Measurements from ENCODE around the gene SDHAF1. TPM values are rescaled to one million over a fixed set of nuclear protein-coding genes. Genes with fewer than 3 reads are reported as not detected.

The SDHAF1 gene
- total and polyA plus RNA-seq, 2 of the 8 experiments (the other 6 are each of a cell fraction or from before 2014, with no cell fraction given): 16.0 to 21.3 TPM

- no peak for TF ChIP-seq NRF1 (IDR thresholded peaks at IDR 0.05; ENCODE audit: low read depth, low read length)
- no peak for TF ChIP-seq JUN (IDR thresholded peaks at IDR 0.05; ENCODE audit: low read depth, low read length)
- TF ChIP-seq CREB1 (IDR thresholded peaks at IDR 0.05): no peak
- no peak for TF ChIP-seq KDM4A (IDR thresholded peaks at IDR 0.05; ENCODE audit: low read depth, low read length, severe bottlenecking)
Observed at GRCh38 chr19:36043952-36044351, 49.0 kb downstream of the SDHAF1 start (continued).

Small RNAs within 50 kb of the gene (small RNA-seq; reads per million reads assigned to genes)
- not detected for gene AF038458.1 (ENCODE audit: insufficient read depth)

Other genes with a start within 250 kb of the SDHAF1 start
- 15.1 and 18.5 TPM in 2 replicates for gene U2AF1L4, start 249.8 kb upstream of the SDHAF1 start, total RNA-seq (2021; fragmentation: NEBNext Ultra II Directional; extraction: Animal tissue kit (Norgen Biotek cat#: 25700))
- 32.7 TPM in 2 replicates for gene U2AF1L4, start 249.8 kb upstream of the SDHAF1 start, polyA plus RNA-seq (2011; rRNA removed)
- 75.3 and 80.2 TPM in 2 replicates for gene PSENEN, start 249.5 kb upstream of the SDHAF1 start, total RNA-seq (2021; fragmentation: NEBNext Ultra II Directional; extraction: Animal tissue kit (Norgen Biotek cat#: 25700))
- 66.7 and 73.9 TPM in 2 replicates for gene PSENEN, start 249.5 kb upstream of the SDHAF1 start, polyA plus RNA-seq (2011; rRNA removed)
- gene LIN37, start 246.6 kb upstream of the SDHAF1 start, total RNA-seq (2021; fragmentation: NEBNext Ultra II Directional; extraction: Animal tissue kit (Norgen Biotek cat#: 25700)): 2.9 and 3.8 TPM in 2 replicates
- 8.5 and 9.8 TPM in 2 replicates for gene LIN37, start 246.6 kb upstream of the SDHAF1 start, polyA plus RNA-seq (2011; rRNA removed)
- 0.44 TPM in 1 of 2 replicates, not detected in the other for gene HSPB6, start 238.2 kb upstream of the SDHAF1 start, total RNA-seq (2021; fragmentation: NEBNext Ultra II Directional; extraction: Animal tissue kit (Norgen Biotek cat#: 25700))
- gene HSPB6, start 238.2 kb upstream of the SDHAF1 start, polyA plus RNA-seq (2011; rRNA removed): 0.91 and 1.6 TPM in 2 replicates
- gene PROSER3, start 237.0 kb upstream of the SDHAF1 start, total RNA-seq (2021; fragmentation: NEBNext Ultra II Directional; extraction: Animal tissue kit (Norgen Biotek cat#: 25700)): 20.8 and 28.9 TPM in 2 replicates
- 17.8 and 27.8 TPM in 2 replicates for gene PROSER3, start 237.0 kb upstream of the SDHAF1 start, polyA plus RNA-seq (2011; rRNA removed)
- 25.0 and 25.2 TPM in 2 replicates for gene ARHGAP33, start 219.6 kb upstream of the SDHAF1 start, total RNA-seq (2021; fragmentation: NEBNext Ultra II Directional; extraction: Animal tissue kit (Norgen Biotek cat#: 25700))
- 6.5 and 11.2 TPM in 2 replicates for gene ARHGAP33, start 219.6 kb upstream of the SDHAF1 start, polyA plus RNA-seq (2011; rRNA removed)
- not detected in 2 replicates for gene PRODH2, start 182.3 kb upstream of the SDHAF1 start, total RNA-seq (2021; fragmentation: NEBNext Ultra II Directional; extraction: Animal tissue kit (Norgen Biotek cat#: 25700))
- not detected in 2 replicates for gene PRODH2, start 182.3 kb upstream of the SDHAF1 start, polyA plus RNA-seq (2011; rRNA removed)
- 0.40 and 1.4 TPM in 2 replicates for gene NPHS1, start 142.7 kb upstream of the SDHAF1 start, total RNA-seq (2021; fragmentation: NEBNext Ultra II Directional; extraction: Animal tissue kit (Norgen Biotek cat#: 25700))
- gene NPHS1, start 142.7 kb upstream of the SDHAF1 start, polyA plus RNA-seq (2011; rRNA removed): 1.3 and 1.9 TPM in 2 replicates
- 4.6 TPM in 2 replicates for gene KIRREL2, start 138.3 kb upstream of the SDHAF1 start, total RNA-seq (2021; fragmentation: NEBNext Ultra II Directional; extraction: Animal tissue kit (Norgen Biotek cat#: 25700))
- gene KIRREL2, start 138.3 kb upstream of the SDHAF1 start, polyA plus RNA-seq (2011; rRNA removed): 2.4 and 3.3 TPM in 2 replicates
- 22.0 and 22.2 TPM in 2 replicates for gene APLP1, start 126.6 kb upstream of the SDHAF1 start, total RNA-seq (2021; fragmentation: NEBNext Ultra II Directional; extraction: Animal tissue kit (Norgen Biotek cat#: 25700))
- 19.9 and 32.4 TPM in 2 replicates for gene APLP1, start 126.6 kb upstream of the SDHAF1 start, polyA plus RNA-seq (2011; rRNA removed)
- 12.0 and 13.2 TPM in 2 replicates for gene NFKBID, start 94.6 kb upstream of the SDHAF1 start, total RNA-seq (2021; fragmentation: NEBNext Ultra II Directional; extraction: Animal tissue kit (Norgen Biotek cat#: 25700))
- 10.0 and 22.1 TPM in 2 replicates for gene NFKBID, start 94.6 kb upstream of the SDHAF1 start, polyA plus RNA-seq (2011; rRNA removed)
- 1.1 TPM in 1 of 2 replicates, not detected in the other for gene HCST, start 92.7 kb upstream of the SDHAF1 start, total RNA-seq (2021; fragmentation: NEBNext Ultra II Directional; extraction: Animal tissue kit (Norgen Biotek cat#: 25700))
- 2.8 and 3.0 TPM in 2 replicates for gene HCST, start 92.7 kb upstream of the SDHAF1 start, polyA plus RNA-seq (2011; rRNA removed)
- not detected in 2 replicates for gene TYROBP, start 86.9 kb upstream of the SDHAF1 start, total RNA-seq (2021; fragmentation: NEBNext Ultra II Directional; extraction: Animal tissue kit (Norgen Biotek cat#: 25700))
- 0.18 and 0.19 TPM in 2 replicates for gene TYROBP, start 86.9 kb upstream of the SDHAF1 start, polyA plus RNA-seq (2011; rRNA removed)
- gene LRFN3, start 58.8 kb upstream of the SDHAF1 start, total RNA-seq (2021; fragmentation: NEBNext Ultra II Directional; extraction: Animal tissue kit (Norgen Biotek cat#: 25700)): 15.2 and 16.8 TPM in 2 replicates
- 4.6 and 8.0 TPM in 2 replicates for gene LRFN3, start 58.8 kb upstream of the SDHAF1 start, polyA plus RNA-seq (2011; rRNA removed)
- gene SYNE4, start 13.6 kb downstream of the SDHAF1 start, total RNA-seq (2021; fragmentation: NEBNext Ultra II Directional; extraction: Animal tissue kit (Norgen Biotek cat#: 25700)): 20.8 and 21.8 TPM in 2 replicates
- gene SYNE4, start 13.6 kb downstream of the SDHAF1 start, polyA plus RNA-seq (2011; rRNA removed): 22.6 and 29.1 TPM in 2 replicates
- 19.2 and 24.8 TPM in 2 replicates for gene ALKBH6, start 19.0 kb downstream of the SDHAF1 start, total RNA-seq (2021; fragmentation: NEBNext Ultra II Directional; extraction: Animal tissue kit (Norgen Biotek cat#: 25700))
- 33.3 and 51.2 TPM in 2 replicates for gene ALKBH6, start 19.0 kb downstream of the SDHAF1 start, polyA plus RNA-seq (2011; rRNA removed)
- 21.7 and 33.7 TPM in 2 replicates for gene CLIP3, start 37.7 kb downstream of the SDHAF1 start, total RNA-seq (2021; fragmentation: NEBNext Ultra II Directional; extraction: Animal tissue kit (Norgen Biotek cat#: 25700))
- 5.9 and 12.0 TPM in 2 replicates for gene CLIP3, start 37.7 kb downstream of the SDHAF1 start, polyA plus RNA-seq (2011; rRNA removed)
- gene THAP8, start 59.1 kb downstream of the SDHAF1 start, total RNA-seq (2021; fragmentation: NEBNext Ultra II Directional; extraction: Animal tissue kit (Norgen Biotek cat#: 25700)): 6.0 and 6.4 TPM in 2 replicates
- 11.1 and 14.8 TPM in 2 replicates for gene THAP8, start 59.1 kb downstream of the SDHAF1 start, polyA plus RNA-seq (2011; rRNA removed)
- gene WDR62, start 59.7 kb downstream of the SDHAF1 start, total RNA-seq (2021; fragmentation: NEBNext Ultra II Directional; extraction: Animal tissue kit (Norgen Biotek cat#: 25700)): 39.5 and 39.8 TPM in 2 replicates
- 28.2 and 39.9 TPM in 2 replicates for gene WDR62, start 59.7 kb downstream of the SDHAF1 start, polyA plus RNA-seq (2011; rRNA removed)
- gene OVOL3, start 116.0 kb downstream of the SDHAF1 start, total RNA-seq (2021; fragmentation: NEBNext Ultra II Directional; extraction: Animal tissue kit (Norgen Biotek cat#: 25700)): not detected in 2 replicates
- 0.31 and 0.45 TPM in 2 replicates for gene OVOL3, start 116.0 kb downstream of the SDHAF1 start, polyA plus RNA-seq (2011; rRNA removed)
- 149 and 150 TPM in 2 replicates for gene POLR2I, start 119.7 kb downstream of the SDHAF1 start, total RNA-seq (2021; fragmentation: NEBNext Ultra II Directional; extraction: Animal tissue kit (Norgen Biotek cat#: 25700))
- 143 and 250 TPM in 2 replicates for gene POLR2I, start 119.7 kb downstream of the SDHAF1 start, polyA plus RNA-seq (2011; rRNA removed)
- 153 and 168 TPM in 2 replicates for gene TBCB, start 120.3 kb downstream of the SDHAF1 start, total RNA-seq (2021; fragmentation: NEBNext Ultra II Directional; extraction: Animal tissue kit (Norgen Biotek cat#: 25700))
- 286 and 367 TPM in 2 replicates for gene TBCB, start 120.3 kb downstream of the SDHAF1 start, polyA plus RNA-seq (2011; rRNA removed)
- 382 and 386 TPM in 2 replicates for gene CAPNS1, start 144.9 kb downstream of the SDHAF1 start, total RNA-seq (2021; fragmentation: NEBNext Ultra II Directional; extraction: Animal tissue kit (Norgen Biotek cat#: 25700))
- gene CAPNS1, start 144.9 kb downstream of the SDHAF1 start, polyA plus RNA-seq (2011; rRNA removed): 438 and 448 TPM in 2 replicates
- 0.60 and 0.75 TPM in 2 replicates for gene COX7A1, start 157.3 kb downstream of the SDHAF1 start, total RNA-seq (2021; fragmentation: NEBNext Ultra II Directional; extraction: Animal tissue kit (Norgen Biotek cat#: 25700))
- 0.60 and 0.96 TPM in 2 replicates for gene COX7A1, start 157.3 kb downstream of the SDHAF1 start, polyA plus RNA-seq (2011; rRNA removed)
- 2.7 and 3.1 TPM in 2 replicates for gene ZNF565, start 219.5 kb downstream of the SDHAF1 start, total RNA-seq (2021; fragmentation: NEBNext Ultra II Directional; extraction: Animal tissue kit (Norgen Biotek cat#: 25700))
- gene ZNF565, start 219.5 kb downstream of the SDHAF1 start, polyA plus RNA-seq (2011; rRNA removed): 0.42 and 0.89 TPM in 2 replicates
- 154 and 161 TPM in 2 replicates for gene ZNF146, start 219.9 kb downstream of the SDHAF1 start, total RNA-seq (2021; fragmentation: NEBNext Ultra II Directional; extraction: Animal tissue kit (Norgen Biotek cat#: 25700))
- gene ZNF146, start 219.9 kb downstream of the SDHAF1 start, polyA plus RNA-seq (2011; rRNA removed): 18.8 and 27.0 TPM in 2 replicates

All from H1 (cell line).